ENCODE measurements around the gene EXOSC5. TPM values are rescaled to one million over a fixed set of nuclear protein-coding genes. Genes with fewer than 3 reads are reported as not detected.
"Not testable (repeated sequence)": the region's sequence is repeated elsewhere in the genome, so short reads cannot be mapped to it uniquely, and the experiment has no call there.

The EXOSC5 gene
- 10 to 100 TPM; 10.3 to 20.2 (median 14.5) TPM for polyA plus RNA-seq (ENCODE audit: insufficient read length in 10 of 10)
- long read RNA-seq, donor 1, transcript EXOSC5-201 (6 exons, 1,118 nt), result major isoform, 8 of 8 reads
- long read RNA-seq, donor 1, partial matches to known transcripts, result 0 of 8 reads
- long read RNA-seq, donor 1, other reads (novel, unspliced or antisense), result 0 of 8 reads
- long read RNA-seq, donor 2, transcript EXOSC5-201 (6 exons, 1,118 nt), result major isoform, 9 of 10 reads
- long read RNA-seq, donor 2, partial matches to known transcripts, result 0 of 10 reads
- long read RNA-seq, donor 2, other reads (novel, unspliced or antisense), result 0 of 10 reads
- long read RNA-seq, donor 3, result 0 reads
- long read RNA-seq, donor 4, transcript EXOSC5-201 (6 exons, 1,118 nt), result major isoform, 8 of 9 reads
- long read RNA-seq, donor 4, partial matches to known transcripts, result 0 of 9 reads
- long read RNA-seq, donor 4, other reads (novel, unspliced or antisense), result 0 of 9 reads
- long read RNA-seq, donor 5, transcript EXOSC5-201 (6 exons, 1,118 nt), result major isoform, 13 of 13 reads
- long read RNA-seq, donor 5, partial matches to known transcripts, result 0 of 13 reads
- long read RNA-seq, donor 5, other reads (novel, unspliced or antisense), result 0 of 13 reads
- long read RNA-seq, donor 6, transcript EXOSC5-201 (6 exons, 1,118 nt), result major isoform, 12 of 13 reads
- long read RNA-seq, donor 6, partial matches to known transcripts, result 0 of 13 reads
- long read RNA-seq, donor 6, other reads (novel, unspliced or antisense), result 0 of 13 reads
- long read RNA-seq, donor 7, transcript EXOSC5-201 (6 exons, 1,118 nt), result major isoform, 10 of 10 reads
- long read RNA-seq, donor 7, partial matches to known transcripts, result 0 of 10 reads
- long read RNA-seq, donor 7, other reads (novel, unspliced or antisense), result 0 of 10 reads
- long read RNA-seq, donor 8, transcript EXOSC5-201 (6 exons, 1,118 nt), result major isoform, 5 of 6 reads
- long read RNA-seq, donor 8, partial matches to known transcripts, result 0 of 6 reads
- long read RNA-seq, donor 8, other reads (novel, unspliced or antisense), result 0 of 6 reads
- long read RNA-seq, donor 9, result 0 reads

- peak; percentile 100 for DNase-seq
These were observed at the start of gene EXOSC5, which contains the start of gene BCKDHA for GRCh38 chr19:41397086-41398049. Gene EXOSC5, minus strand, starts transcription at chr19:41397359. Its CDS starts 31 bp downstream, at chr19:41397328. Gene BCKDHA, plus strand, starts transcription at chr19:41397818. Its CDS starts 10 bp downstream, at chr19:41397828.

- DNase-seq, result no peak
These were observed 48.4 kb upstream of the EXOSC5 start for GRCh38 chr19:41445575-41445974.

DNA sequence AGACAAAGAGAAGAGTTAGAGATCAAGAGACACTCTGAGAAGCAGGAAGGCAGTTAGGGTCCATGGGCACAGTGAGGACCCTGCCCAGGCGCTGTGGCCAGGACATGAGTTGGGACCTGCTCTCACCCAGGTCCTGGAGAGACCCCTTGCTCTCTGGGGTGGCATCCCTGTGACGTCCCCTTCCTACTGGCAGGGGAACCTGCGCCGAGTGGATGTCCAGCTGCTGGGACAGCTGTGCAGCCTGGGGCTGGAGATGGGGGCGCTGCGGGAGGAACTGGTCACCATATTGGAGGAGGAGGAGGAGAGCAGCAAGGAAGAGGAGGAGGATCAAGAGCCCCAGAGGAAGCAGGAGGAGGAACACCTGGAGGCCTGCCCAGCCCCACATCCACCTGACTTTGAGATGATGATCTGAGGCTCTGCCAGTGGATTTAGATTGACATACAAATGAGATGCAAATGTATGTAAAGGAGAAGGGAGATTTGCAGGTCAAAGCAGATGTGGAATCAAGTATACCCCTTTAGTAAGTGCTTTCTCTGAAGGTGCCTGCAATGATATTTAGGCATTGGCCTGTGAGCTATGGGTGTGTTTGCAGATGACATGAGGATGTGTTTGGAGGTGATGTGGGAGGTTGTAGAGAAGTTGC, 46.8 kb upstream of the EXOSC5 start:
- no peak for DNase-seq

GRCh38 chr19:41442473-41443355, 45.6 kb upstream of the EXOSC5 start, which contains the start of gene ERICH4:
Gene ERICH4, plus strand, starts transcription at chr19:41443156. Its CDS starts 14 bp downstream, at chr19:41443170.
- no peak for DNase-seq

DNA sequence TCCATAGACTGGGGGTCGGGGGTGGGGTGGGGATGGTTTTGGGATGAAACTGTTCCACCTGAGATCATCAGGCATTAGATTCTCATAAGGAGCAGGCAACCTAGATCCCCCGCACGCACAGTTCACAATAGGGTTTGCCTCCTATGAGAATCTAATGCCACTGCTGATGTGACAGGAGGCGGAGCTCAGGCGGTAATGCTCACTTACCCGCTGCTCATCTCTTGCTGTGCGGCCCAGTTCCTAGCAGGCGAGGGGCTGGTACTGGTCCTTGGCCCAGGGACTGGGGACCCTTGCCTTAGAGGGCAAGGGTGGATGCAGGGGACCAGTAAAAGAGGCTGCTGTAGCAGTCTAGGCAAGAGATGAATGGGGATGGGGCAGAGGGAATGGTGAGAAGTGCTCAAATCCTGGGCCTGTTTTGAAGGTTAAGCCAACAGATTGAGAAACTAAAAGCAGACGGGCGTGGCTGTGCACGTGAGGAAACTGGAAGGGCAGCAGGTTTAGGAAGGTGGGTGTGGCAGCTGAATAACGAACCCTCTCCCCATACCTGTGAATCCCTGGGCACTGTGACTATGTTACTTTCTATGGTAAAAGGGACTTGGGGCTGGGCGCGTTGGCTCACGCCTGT, 44.3 kb upstream of the EXOSC5 start:
- no peak for DNase-seq

GRCh38 chr19:41439441-41440222, 42.5 kb upstream of the EXOSC5 start, which contains the start of gene DMAC2:
Gene DMAC2, minus strand, starts transcription at chr19:41439912. Its CDS starts 13 bp downstream, at chr19:41439899.
- DNase-seq, result peak; percentile 97 to 100 (median 98)

DNA sequence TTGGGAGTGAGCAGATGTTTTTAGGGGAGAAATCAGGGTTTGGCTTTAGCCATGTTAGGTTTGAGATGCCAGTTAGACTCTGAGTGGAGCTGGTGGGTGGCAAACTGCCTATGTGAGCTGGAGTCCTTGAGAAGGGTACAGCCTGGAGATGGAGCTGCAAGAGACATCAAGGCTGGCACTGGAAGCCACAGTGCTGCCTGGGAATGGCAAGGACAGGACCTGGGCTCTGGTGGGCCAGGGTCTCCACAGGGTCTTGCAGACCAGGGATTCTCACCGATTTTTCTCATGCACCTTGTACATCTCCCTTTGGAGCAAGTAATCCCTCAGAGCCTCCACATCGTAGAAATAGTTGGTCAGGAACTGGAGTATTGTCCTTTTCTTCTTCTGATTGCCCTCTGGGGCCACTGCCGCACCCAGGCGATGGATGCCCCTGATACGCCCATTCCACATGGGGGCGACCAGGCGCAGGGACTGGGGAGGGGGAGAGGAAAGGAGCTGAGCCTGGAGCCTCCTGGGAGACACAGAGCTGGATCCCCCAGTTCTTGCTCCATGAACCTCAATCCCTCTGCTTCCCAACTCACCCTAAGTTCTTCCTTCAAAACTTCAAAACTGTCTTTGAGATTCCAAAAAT, 40.9 kb upstream of the EXOSC5 start:
- no peak for DNase-seq

DNA sequence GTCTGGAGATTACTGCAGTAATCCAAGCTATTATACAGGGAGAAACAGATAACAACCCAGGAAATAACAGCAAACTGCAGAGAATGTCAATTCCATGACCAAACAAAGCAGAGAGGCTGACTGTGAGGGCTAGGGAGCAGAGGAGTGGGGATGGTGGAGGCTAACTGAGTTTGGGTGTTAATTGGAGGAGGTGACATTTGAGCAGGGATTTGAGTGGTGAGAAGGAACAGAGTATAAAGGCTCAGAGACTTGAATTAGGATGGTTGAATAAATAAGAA, 39.5 kb upstream of the EXOSC5 start:
- no peak for DNase-seq

GRCh38 chr19:41435936-41436673, 38.9 kb upstream of the EXOSC5 start:
- DNase-seq, result no peak

DNA sequence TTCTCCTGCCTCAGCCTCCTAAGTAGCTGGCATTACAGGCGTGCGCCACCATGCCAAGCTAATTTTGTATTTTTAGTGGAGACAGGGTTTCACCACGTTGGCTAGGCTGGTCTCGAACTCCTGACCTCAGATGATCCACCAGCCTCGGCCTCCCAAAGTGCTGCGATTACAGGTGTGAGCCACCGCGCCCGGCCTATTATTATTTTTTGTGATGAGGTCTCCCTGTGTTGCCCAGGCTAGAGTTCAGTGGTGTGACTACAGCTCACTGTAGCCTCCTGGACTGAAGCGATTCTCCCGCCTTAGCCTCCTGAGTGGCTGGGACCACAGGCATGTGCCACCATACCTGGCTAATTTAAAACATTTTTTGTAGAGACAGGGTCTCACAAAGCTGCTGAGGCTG, 38.2 kb upstream of the EXOSC5 start:
- not testable (repeated sequence) for DNase-seq

GRCh38 chr19:41434450-41434849, 37.3 kb upstream of the EXOSC5 start:
- DNase-seq, result no peak

- no peak for DNase-seq
These were observed 36.0 kb upstream of the EXOSC5 start for GRCh38 chr19:41433171-41433570.

DNA sequence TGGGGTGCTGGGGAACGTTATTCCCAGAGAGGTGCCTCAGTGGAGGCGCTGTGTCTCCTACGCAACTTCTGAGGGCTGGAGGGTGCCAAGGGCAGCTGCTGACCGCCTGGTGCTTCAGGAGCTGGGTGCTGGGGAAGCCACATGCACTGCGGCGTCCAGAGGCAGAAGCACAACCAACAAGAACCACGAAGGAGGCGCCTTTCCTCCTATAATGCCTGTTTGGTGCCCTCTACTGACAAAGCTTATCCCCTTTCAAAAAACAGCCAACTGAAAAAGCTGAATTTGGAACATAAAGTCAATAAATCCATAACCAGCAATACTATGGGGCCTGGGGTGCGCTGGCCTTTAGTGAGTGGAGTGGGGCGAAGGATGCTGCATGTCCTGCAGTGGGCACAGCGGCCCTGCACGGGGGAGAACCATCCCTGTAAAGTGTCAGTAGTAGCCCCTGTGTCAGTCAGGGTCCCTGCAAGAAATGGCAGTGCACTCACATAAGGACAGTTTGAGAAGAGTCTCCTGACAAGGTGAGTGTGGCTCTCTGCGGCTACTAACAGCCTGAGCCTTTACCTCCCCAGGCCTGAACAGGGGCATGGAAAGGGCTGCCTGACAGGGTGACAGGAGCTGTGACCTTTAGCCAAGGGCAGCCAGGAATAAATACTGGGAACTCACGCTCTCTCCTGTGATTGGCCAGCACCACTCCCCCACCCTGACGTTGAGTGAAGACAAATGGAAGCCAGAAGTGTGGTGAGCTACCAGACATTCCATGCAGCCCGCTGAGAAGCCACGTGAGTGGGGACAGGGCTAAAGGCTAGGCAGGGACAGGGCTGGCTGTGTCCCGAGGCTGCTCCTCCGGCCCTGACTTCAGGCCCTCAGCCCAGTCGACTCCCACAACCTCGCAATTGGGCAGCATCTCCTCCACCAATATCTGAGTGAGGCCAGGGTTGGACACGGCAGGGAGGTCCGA, 34.5 kb upstream of the EXOSC5 start:
- peak in 1 of 3 donors; percentile 35 for DNase-seq

GRCh38 chr19:41430922-41431321, 33.8 kb upstream of the EXOSC5 start:
- no peak for DNase-seq

DNA sequence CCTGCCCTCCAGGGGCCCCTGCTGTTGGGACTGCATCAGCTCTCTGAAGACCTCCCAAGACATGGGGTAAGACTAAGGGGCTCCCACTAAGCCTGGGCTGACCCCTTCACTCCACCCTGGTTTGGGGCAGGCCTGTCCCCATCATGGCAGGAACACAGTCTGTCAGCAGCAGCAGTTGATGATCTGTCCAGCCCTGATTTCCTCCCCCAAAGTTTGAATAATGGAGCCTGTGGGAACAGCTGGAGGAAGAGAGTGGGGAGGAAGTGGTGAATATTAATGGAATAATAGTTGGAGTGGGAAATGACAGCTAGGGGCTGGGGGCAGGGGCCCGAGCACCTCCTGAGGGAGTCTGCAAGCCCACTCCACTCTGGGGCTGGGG, 31.3 kb upstream of the EXOSC5 start:
- no peak for DNase-seq

Measured in muscle of back (tissue), 13 donors.